ENCODE results near the gene RAB7A.

Gene RAB7A

GRCh38 chr3:128859630-128860029 lies 133.6 kb downstream of the RAB7A start:
- DNase-seq: no peak

- no peak for DNase-seq
These were observed 135.5 kb downstream of the RAB7A start for GRCh38 chr3:128861491-128861890.

GRCh38 chr3:128863560-128863959 lies 137.6 kb downstream of the RAB7A start:
- no peak for DNase-seq
